Activated CD4-positive, CD25-positive, alpha-beta regulatory T cell (primary cell): Measurements from ENCODE around the gene ATAD3A.

Source experiments
- DNase-seq, 4 experiments: peaks; one replicate each; lab custom pipeline; 2025; lab: John Stamatoyannopoulos, UW

ATAD3A gene

DNA sequence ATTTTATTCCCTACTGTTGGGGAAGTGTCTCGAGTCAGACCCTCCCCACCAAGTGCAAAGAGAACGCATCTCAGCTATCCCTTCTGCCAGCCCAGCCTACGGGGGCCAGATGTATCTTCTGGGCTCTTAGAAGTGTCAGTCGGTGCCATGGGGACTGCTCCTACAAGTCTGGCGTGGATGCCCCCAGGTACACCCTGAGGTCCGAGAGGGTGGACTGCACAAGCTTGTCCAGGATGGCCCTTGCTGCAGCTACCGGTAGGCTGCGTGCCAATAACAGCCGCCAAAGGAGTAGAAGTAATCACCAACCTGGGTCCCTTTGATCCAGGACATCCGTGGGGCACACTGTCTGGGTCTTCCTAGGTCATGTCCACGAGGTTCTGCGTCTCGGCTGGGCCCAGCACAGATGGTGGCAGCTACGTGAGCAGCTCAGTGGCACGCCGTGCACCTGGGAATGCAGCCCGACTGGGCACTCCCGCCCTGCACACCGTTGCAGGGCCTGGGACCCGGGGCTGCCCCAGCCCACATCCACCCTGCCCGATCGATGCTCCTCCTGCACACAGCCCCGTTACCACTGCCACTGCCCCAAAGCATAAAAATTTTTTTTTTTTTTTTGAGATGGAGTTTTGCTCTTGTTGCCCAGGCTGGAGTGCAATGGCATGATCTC is 71.5 kb downstream of the ATAD3A start:
- no peak for DNase-seq
